OCI-LY3 (cell line): ENCODE measurements around the gene SLC19A1.

ENCODE experiments used
- H2AFZ ChIP-seq: fragments of 200-600, 300-600 bp; shearing (Covaris generic); 2 replicates; pipeline ENCODE4 v1.6.0; 2014; ENCODE audit warnings: antibody characterized with exemption, low read depth, low read length
- H3K27ac ChIP-seq: fragments of 200-600, 300-600 bp; sonication (generic); 2 replicates; pipeline ENCODE4 v1.5.1; 2014; ENCODE audit warnings: mild to moderate bottlenecking, low read length, moderate library complexity, mixed read lengths
- H3K27me3 ChIP-seq: fragments of 200-600, 300-600 bp; sonication (generic); 2 replicates; pipeline ENCODE4 v1.6.1; 2014; ENCODE audit warnings: low read depth, low read length, mixed read lengths
- H3K36me3 ChIP-seq: fragments of 200-600, 300-600 bp; sonication (generic); replicated peaks from 2 replicates; pipeline ENCODE3; 2014; ENCODE audit warnings: low read depth, low read length, mixed read lengths
- H3K4me1 ChIP-seq: fragments of 300-600, 200-600 bp; sonication (generic); 2 replicates; pipeline ENCODE4 v1.6.1; 2014; ENCODE audit warnings: low read length, mixed read lengths
- H3K4me2 ChIP-seq: fragments of 200-600, 300-600 bp; sonication (generic); 2 replicates; pipeline ENCODE4 v1.6.1; 2014; ENCODE audit warnings: low read length, mixed read lengths
- H3K4me3 ChIP-seq: fragments of 300-600, 200-600 bp; sonication (generic); 2 replicates; pipeline ENCODE4 v1.5.1; 2014; ENCODE audit warnings: antibody characterized with exemption, mild to moderate bottlenecking, low read length, moderate library complexity
- H3K79me2 ChIP-seq: fragments of 300-600, 200-600 bp; shearing (Covaris generic); 2 replicates; pipeline ENCODE4 v1.6.1; 2014; ENCODE audit warnings: mild to moderate bottlenecking, low read length, mixed read lengths
- H3K9ac ChIP-seq: fragments of 300-600, 200-600 bp; shearing (Covaris generic); 2 replicates; pipeline ENCODE4 v1.6.0; 2014; ENCODE audit warnings: mild to moderate bottlenecking, low read length, moderate library complexity
- H3K9me3 ChIP-seq: fragments of 200-600, 300-600 bp; shearing (Covaris generic); 2 replicates; pipeline ENCODE4 v1.6.1; 2014; ENCODE audit warnings: low read length, mixed read lengths; ENCODE audit not compliant: insufficient read depth
- H4K20me1 ChIP-seq: fragments of 200-600, 300-600 bp; sonication (generic); 2 replicates; pipeline ENCODE4 v1.6.1; 2016; ENCODE audit warnings: low read length, mixed read lengths; ENCODE audit not compliant: insufficient read depth
- EZH2phosphoT487 ChIP-seq: fragments of 200-600 bp; shearing (Covaris generic); IDR thresholded peaks from 2 replicates; pipeline ENCODE4 v1.6.1; 2018; ENCODE audit warnings: antibody characterized with exemption, mixed run types, low read depth
- TF ChIP-seq, protein P1 (sequence below): fragments of 200-600, 300-600 bp; sonication (generic); IDR thresholded peaks from 2 replicates; pipeline ENCODE4 v1.5.1; 2014; ENCODE audit warnings: antibody characterized with exemption, low read length, low read depth

SLC19A1 gene

DNA sequence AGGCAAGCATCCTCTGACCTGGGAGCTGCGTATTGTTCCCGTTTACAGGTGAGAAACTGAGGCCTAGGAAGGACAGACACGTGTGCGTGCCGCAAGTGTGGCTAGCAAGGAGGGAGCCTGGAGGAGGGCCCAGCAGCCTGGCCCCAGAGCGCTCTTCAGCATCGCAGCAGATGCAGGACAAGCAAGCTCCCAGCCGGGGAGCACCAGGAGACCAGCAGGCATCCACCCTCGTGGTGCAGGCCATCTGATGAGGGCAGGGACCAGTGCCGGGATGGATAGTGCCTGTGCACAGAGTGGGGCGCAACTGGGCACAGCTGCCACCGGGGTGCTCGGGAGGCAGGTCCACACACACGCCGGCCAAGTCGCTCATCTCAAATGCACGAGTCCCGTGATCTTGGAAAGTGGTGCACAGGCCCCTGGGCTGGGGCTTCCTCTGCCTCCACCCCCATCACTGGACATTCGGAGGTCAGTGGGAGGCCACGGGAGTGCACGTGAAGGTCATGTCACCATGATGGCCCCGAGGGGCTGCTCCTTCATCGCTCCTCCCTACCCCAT lies 82.2 kb downstream of the SLC19A1 start:
- Histone ChIP-seq H3K79me2 (no peaks in the 10 kb centered on the region), H3K4me3 (no peak overlapping the region), H2AFZ (no peak overlapping the region), H3K4me1 (no peaks in the 10 kb centered on the region), H3K27ac (no peak overlapping the region), H3K9ac (no peak overlapping the region), H3K36me3 (no peaks in the 10 kb centered on the region), H4K20me1 (no peaks in the 10 kb centered on the region), H3K9me3 (no peaks in the 10 kb centered on the region), H3K27me3 (no peaks in the 10 kb centered on the region), H3K4me2 (no peak overlapping the region)
- no peak for TF ChIP-seq EZH2phosphoT487

DNA sequence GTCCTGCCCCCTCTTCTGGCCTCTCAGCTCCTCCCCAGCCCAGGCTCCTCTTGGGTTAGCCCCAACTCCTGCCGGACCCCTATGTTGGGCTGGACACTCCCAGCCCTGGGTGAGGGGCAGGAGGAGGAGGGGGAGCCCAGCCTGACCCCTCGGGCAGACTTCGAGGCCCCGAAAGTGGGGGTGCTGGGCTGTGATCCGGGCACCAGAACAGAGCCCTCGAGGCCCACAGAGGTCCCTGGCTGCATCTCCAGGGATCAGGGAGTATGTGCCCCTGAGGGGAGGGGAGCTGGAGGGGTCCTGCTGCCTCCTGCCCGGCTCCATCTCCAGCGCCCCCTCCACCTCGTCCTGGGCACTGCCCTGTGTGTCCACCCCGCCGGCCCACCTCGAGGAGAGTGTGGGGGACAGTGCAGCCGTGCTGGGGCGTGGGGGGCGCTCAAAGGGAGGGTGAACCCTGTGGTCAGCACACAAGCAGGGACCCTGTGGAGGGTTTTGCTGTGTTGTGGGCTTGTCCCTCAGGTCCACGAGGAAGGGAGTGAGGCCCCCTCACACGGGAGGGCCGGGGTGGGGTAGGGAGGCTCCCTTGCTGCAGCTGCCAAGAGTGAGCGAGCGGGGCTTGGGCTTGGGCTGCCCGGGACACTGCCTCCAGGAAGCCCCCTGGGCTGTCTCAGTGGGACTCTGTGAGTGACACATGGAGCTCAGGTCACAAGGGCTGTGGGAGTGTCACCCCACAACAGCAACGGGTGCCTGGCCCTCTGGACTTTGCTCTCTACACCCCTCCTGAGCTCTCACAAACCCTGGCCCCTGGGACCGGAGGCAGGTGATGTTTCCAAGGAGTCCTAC lies 82.8 kb downstream of the SLC19A1 start:
- Histone ChIP-seq H4K20me1 (no peaks in the 10 kb centered on the region), H3K9ac (no peak overlapping the region), H3K36me3 (no peaks in the 10 kb centered on the region), H3K79me2 (no peaks in the 10 kb centered on the region), H3K4me1 (no peaks in the 10 kb centered on the region), H3K27me3 (no peaks in the 10 kb centered on the region), H2AFZ (no peak overlapping the region), H3K27ac (no peak overlapping the region), H3K9me3 (no peaks in the 10 kb centered on the region), H3K4me3 (no peak overlapping the region), H3K4me2 (no peak overlapping the region)
- TF ChIP-seq, protein P1, sequence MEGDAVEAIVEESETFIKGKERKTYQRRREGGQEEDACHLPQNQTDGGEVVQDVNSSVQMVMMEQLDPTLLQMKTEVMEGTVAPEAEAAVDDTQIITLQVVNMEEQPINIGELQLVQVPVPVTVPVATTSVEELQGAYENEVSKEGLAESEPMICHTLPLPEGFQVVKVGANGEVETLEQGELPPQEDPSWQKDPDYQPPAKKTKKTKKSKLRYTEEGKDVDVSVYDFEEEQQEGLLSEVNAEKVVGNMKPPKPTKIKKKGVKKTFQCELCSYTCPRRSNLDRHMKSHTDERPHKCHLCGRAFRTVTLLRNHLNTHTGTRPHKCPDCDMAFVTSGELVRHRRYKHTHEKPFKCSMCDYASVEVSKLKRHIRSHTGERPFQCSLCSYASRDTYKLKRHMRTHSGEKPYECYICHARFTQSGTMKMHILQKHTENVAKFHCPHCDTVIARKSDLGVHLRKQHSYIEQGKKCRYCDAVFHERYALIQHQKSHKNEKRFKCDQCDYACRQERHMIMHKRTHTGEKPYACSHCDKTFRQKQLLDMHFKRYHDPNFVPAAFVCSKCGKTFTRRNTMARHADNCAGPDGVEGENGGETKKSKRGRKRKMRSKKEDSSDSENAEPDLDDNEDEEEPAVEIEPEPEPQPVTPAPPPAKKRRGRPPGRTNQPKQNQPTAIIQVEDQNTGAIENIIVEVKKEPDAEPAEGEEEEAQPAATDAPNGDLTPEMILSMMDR = no peak
- TF ChIP-seq EZH2phosphoT487 = no peak

DNA sequence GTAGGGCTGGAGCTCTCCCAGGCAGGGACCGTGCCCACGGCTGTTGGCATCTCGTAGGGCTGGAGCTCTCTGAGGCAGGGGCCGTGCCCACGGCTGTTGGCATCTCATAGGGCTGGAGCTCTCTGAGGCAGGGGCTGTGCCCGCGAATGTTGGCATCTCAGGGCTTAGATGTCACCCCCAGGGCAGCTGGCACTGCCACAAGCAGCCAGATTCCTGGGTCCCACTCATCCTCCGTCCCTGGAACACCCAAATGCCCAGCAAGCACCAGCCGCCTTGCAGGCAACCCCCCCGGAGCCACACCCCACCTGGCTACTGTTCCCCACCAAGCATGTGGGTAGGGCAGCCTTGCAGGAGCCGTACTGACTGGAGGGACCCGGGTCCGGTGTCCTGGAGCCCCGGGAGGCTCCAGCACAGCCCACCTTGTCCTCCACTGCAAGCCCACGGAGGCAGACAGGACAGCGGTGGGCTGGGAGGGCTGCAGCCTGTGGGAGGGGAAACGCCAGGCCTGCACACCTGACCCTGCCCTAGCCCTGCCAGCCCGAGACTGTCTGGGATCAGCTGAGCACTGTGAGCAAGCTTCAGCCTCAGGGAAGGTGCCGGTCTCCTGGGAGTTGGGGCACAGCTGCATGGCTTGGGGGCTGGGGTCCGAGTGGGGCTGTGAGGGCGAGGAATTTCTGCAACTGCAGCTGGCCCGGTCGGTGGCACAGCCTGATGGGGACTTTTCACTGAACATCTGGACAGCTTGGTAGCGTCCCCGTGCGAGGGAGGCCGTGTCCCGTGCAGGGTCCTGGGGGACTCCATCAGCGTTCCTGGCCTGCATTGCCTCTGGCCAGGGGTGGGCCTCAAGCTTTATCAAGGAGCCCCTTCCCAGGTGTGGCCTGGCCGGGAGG lies 83.7 kb downstream of the SLC19A1 start:
- H3K9me3 ChIP-seq = no peaks in the 10 kb centered on the region
- no peak overlapping the region for H3K4me3 ChIP-seq
- TF ChIP-seq, protein P1 = no peak
- no peak for TF ChIP-seq EZH2phosphoT487
- no peak overlapping the region for H3K27ac ChIP-seq
- H4K20me1 ChIP-seq = no peaks in the 10 kb centered on the region
- H3K79me2 ChIP-seq = no peaks in the 10 kb centered on the region
- no peaks in the 10 kb centered on the region for H3K36me3 ChIP-seq
- H2AFZ ChIP-seq = no peak overlapping the region
- no peaks in the 10 kb centered on the region for H3K27me3 ChIP-seq
- H3K4me2 ChIP-seq = no peak overlapping the region
- no peak overlapping the region for H3K9ac ChIP-seq
- H3K4me1 ChIP-seq = no peaks in the 10 kb centered on the region

DNA sequence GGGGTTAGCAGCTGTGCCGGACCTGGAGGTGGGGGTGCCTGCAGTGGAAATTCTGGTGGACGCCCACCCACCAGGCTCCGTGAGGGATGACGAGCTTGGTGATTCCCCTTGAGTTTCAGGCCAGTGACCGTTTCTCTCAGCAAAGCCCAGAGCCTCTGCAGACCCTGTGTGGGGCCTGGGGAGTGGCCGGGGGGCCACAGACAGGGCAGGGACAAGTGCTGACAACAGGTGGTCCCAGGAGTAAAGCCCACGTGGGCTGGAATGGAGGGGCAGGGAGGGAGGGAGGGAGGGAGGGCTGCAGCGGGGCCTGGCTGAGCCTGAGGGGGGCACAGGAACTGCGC lies 84.4 kb downstream of the SLC19A1 start:
- Histone ChIP-seq H3K36me3 (no peaks in the 10 kb centered on the region), H3K27ac (no peak overlapping the region), H3K9me3 (no peaks in the 10 kb centered on the region), H3K27me3 (no peaks in the 10 kb centered on the region), H3K79me2 (no peaks in the 10 kb centered on the region), H3K4me1 (no peaks in the 10 kb centered on the region), H2AFZ (no peak overlapping the region), H3K4me2 (no peak overlapping the region), H3K9ac (no peak overlapping the region), H3K4me3 (no peak overlapping the region), H4K20me1 (no peaks in the 10 kb centered on the region)
- TF ChIP-seq EZH2phosphoT487 = no peak
- TF ChIP-seq, protein P1 = no peak
